ENCODE results near the gene PSMD8. TPM values are rescaled to one million over a fixed set of nuclear protein-coding genes. Genes with fewer than 3 reads are reported as not detected.

PSMD8 gene
- total RNA-seq, 2 donors from 2014 or later: 403 to 603 TPM

- Histone ChIP-seq H3K36me3 (no peaks in the 10 kb centered on the region), H3K27me3 (no peaks in the 10 kb centered on the region), H3K27ac (no peak overlapping the region), H3K9me3 (no peaks in the 10 kb centered on the region), H3K4me3 (no peak overlapping the region), H3K4me1 (peaks cover 0 to 8% of the 10 kb centered on the region in 2 donors)
- DNase-seq (ENCODE audit: low spot score): no peak
- no peak for TF ChIP-seq CTCF (IDR thresholded peaks at IDR 0.05)
These were observed 54.9 kb downstream of the PSMD8 start for GRCh38 chr19:38429055-38429810.

- H3K36me3 ChIP-seq: no peaks in the 10 kb centered on the region
- H3K9me3 ChIP-seq: no peaks in the 10 kb centered on the region
- H3K4me3 ChIP-seq: no peak overlapping the region
- no peak for DNase-seq (ENCODE audit: low spot score)
- H3K27ac ChIP-seq: no peak overlapping the region
- H3K4me1 ChIP-seq: peaks cover 0 to 8% of the 10 kb centered on the region in 2 donors
- peaks cover 0 to 4% of the 10 kb centered on the region in 2 donors for H3K27me3 ChIP-seq
- TF ChIP-seq CTCF (IDR thresholded peaks at IDR 0.05): no peak
These were observed 55.4 kb downstream of the PSMD8 start for GRCh38 chr19:38429811-38430156.

- DNase-seq (ENCODE audit: low spot score): no peak
- H3K36me3 ChIP-seq: no peaks in the 10 kb centered on the region
- no peaks in the 10 kb centered on the region for H3K9me3 ChIP-seq
- peaks cover 0 to 8% of the 10 kb centered on the region in 2 donors for H3K4me1 ChIP-seq
- H3K27ac ChIP-seq: no peak overlapping the region
- no peak overlapping the region for H3K4me3 ChIP-seq
- H3K27me3 ChIP-seq: peaks cover 0 to 8% of the 10 kb centered on the region in 2 donors
- TF ChIP-seq CTCF (IDR thresholded peaks at IDR 0.05): no peak
These were observed 56.6 kb downstream of the PSMD8 start for GRCh38 chr19:38430931-38431330.

GRCh38 chr19:38433268-38433733 lies 58.9 kb downstream of the PSMD8 start, which contains the start of gene RYR1:
Gene RYR1 (plus strand): TSS chr19:38433691. CDS start chr19:38433830, 139 bp downstream.
- no peak within 1 kb of the TSS for H3K27ac ChIP-seq
- no peaks in the 10 kb centered on the region for H3K9me3 ChIP-seq
- no peak for DNase-seq (ENCODE audit: low spot score)
- H3K4me3 ChIP-seq: peak within 1 kb of the TSS in 1 of 2 donors; percentile 15
- H3K27me3 ChIP-seq: peaks cover 0 to 11% of the 10 kb centered on the region in 2 donors
- peaks cover 0 to 8% of the 10 kb centered on the region in 2 donors for H3K4me1 ChIP-seq
- H3K36me3 ChIP-seq: no peaks in the 10 kb centered on the region
- TF ChIP-seq CTCF (IDR thresholded peaks at IDR 0.05): no peak

Other genes starting within 250 kb of the PSMD8 start
- not detected for gene DPF1, start 150.3 kb upstream of the PSMD8 start, total RNA-seq
- gene PPP1R14A, start 118.2 kb upstream of the PSMD8 start, total RNA-seq: 10 to 100 TPM; 28.0 to 30.0 TPM
- 10 to 100 TPM; 11.1 to 52.7 TPM for gene SPINT2, start 110.0 kb upstream of the PSMD8 start, total RNA-seq
- gene C19orf33, start 70.3 kb upstream of the PSMD8 start, total RNA-seq: 10 to 100 TPM; 18.9 to 48.6 TPM
- gene YIF1B, start 58.6 kb upstream of the PSMD8 start, total RNA-seq: 10 to 100 TPM; 20.1 to 26.9 TPM
- 1 to 10 TPM; 1.3 to 3.8 TPM for gene KCNK6, start 54.7 kb upstream of the PSMD8 start, total RNA-seq
- 1 to 10 TPM in 1 of 2 donors, under 1 TPM in 1; 0.22 to 2.7 TPM for gene CATSPERG, start 38.7 kb upstream of the PSMD8 start, total RNA-seq
- 1 to 10 TPM in 1 of 2 donors, under 1 TPM in 1; 0.37 to 1.3 TPM for gene GGN, start 13.5 kb downstream of the PSMD8 start, total RNA-seq
- under 1 TPM; 0.56 to 0.67 TPM for gene SPRED3, start 14.1 kb downstream of the PSMD8 start, total RNA-seq
- 10 to 100 TPM; 11.9 to 19.8 TPM for gene FAM98C, start 28.5 kb downstream of the PSMD8 start, total RNA-seq
- gene RASGRP4, start 51.6 kb downstream of the PSMD8 start, total RNA-seq: 1 to 10 TPM; 1.1 to 2.9 TPM
- 1 to 10 TPM in 1 of 2 donors, under 1 TPM in 1; 0.33 to 1.7 TPM for gene RYR1, start 59.1 kb downstream of the PSMD8 start, total RNA-seq
- 1 to 10 TPM in 1 of 2 donors, under 1 TPM in 1; 0.83 to 4.2 TPM for gene MAP4K1, start 243.4 kb downstream of the PSMD8 start, total RNA-seq
- 100 to 1,000 TPM; 716 to 786 TPM for gene EIF3K, start 244.6 kb downstream of the PSMD8 start, total RNA-seq

Data from right atrium auricular region (tissue), 2 donors.